ENCODE data around the gene PGM5.
"Not testable (repeated sequence)": the region's sequence is repeated elsewhere in the genome, so short reads cannot be mapped to it uniquely, and the experiment has no call there.

The PGM5 gene

DNA sequence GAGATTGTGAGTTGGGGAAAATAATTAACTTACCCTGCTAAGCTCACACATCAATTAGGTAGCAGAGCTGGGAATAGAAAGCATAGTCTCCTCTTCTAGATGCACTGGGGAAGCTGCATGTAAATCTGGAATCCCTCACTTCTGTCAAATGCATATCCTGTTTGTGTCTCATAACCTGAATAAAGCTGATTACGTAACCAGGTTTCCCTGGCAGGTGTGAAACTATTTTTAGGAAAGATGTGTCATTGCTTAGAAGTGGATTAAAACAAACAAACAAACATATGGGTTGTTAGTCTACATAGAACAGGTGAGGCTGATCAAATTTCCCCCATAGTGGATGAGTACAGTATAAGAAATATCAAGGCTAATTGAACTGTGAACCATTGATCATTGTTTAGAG, 27.5 kb downstream of the PGM5 start:
- not testable (repeated sequence) for DNase-seq

DNA sequence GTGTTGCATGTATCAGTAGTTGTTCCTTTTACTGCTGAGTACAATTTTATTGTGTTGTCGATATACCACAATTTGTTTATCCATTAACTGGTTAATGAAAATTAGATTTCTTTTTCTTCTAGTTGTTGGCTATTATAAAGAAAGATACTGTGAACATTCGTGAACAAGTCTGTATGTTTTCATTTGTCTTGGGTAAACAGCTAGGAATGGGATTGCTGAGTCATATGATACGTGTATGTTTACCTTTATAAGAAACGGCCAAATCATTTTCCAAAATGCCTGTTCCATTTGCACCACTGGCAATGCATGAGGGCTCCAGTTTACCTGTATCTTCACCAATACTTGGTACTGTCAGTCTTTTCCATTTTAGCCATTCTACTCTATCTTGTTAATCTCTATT, 33.1 kb downstream of the PGM5 start:
- DNase-seq, result not testable (repeated sequence)

DNA sequence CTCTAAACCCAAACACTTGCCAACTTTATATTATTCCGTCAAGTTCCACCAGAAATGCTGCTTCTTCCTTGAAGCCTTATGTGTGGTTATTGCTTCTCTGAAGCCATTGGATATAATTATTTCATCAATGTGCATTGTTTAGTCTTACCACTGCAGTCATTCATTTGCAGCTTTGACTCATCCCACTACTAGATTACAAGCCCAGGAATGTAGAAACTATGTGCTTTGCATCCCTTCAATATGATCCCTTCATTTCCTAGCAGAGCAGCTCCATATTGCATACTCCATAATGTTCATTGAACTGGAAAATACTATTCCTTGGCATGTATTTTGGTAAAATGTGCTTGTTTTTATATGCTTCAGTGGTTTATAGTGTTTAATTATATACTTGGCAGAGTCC, 34.3 kb downstream of the PGM5 start:
- not testable (repeated sequence) for DNase-seq

DNA sequence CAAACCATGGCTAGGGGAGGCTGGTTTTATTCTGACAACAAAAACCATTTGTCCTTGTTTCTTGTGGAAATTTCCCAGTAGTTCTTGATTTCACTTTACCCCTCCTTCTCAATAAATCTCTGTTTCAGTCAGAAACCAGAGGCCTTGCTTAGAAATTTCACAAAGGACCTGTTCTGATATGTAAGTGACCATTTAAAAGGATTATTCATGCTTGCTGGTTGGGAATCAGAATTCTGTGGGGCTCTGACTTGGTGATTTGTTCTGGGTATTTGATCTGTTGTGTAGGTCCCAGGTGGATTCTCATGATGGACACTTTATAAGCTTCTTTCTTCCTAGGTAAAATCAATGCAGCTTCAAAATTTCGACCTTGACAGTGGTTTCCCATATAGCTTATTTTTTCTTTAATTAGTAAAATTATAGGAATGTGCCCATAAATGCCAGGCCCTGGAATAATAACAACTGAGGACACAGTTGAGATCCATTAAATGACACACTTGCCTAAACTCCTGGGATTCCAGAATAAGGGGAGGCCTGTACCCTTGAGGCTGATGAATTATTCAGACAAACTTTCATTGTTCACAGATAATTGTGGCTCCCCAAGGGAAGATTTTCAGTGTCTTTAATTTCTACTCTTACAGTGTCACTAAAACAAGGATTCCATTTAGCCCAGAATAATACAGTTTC, 40.1 kb downstream of the PGM5 start:
- not testable (repeated sequence) for DNase-seq

DNA sequence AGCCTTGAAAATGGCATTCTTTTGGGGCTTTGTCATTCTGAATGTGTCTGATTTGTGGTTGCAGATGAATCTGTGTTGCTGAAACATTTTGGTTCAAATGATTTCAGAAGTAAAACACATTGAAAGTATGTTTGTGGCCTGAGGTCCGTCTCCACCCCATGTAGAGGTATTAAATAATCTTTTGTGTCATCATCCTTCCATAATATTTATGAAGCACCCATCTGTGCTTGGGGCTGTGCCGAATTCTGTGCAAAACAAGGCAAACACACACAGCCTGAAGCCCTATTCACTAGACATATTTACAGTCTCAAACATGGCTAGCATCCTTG, 40.6 kb downstream of the PGM5 start:
- DNase-seq, result not testable (repeated sequence)

DNA sequence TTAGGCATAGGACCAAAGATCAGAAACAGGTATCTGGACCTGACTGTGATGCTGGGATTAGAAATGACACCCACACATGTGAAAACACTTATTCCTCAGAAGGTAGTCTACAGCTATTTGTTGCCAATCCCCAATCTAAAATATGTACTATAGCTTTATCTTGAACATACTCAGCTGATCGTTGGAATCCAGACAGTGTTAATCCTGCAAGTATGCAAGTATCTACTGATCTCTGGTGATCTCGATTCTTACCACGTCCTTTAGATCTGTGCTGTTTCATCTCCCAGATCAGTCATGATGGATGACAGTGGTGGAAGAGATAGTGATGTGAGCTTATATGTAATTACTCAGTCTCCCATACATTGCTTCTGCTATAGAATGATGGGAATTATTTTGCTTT, 41.4 kb downstream of the PGM5 start:
- not testable (repeated sequence) for DNase-seq

DNA sequence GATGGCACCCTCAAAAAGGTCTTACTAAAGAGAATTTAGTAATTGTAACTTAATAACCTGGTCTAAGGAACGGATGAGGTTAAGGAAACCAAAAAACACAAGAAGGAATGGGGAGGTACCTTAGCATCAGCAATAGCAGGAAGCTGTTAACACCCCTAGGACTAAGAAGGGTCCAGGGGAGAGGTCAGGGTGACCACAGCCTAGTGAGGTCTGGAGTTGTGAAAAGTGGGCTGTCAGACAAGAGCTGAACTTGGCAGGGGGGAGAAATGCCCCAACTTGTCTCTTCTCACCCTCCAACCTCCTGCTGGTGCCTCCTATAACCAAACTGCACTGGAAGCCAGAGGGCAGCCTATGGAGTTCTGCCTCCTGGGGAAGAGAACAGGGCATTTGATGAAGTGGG, 41.9 kb downstream of the PGM5 start:
- DNase-seq, result not testable (repeated sequence)

DNA sequence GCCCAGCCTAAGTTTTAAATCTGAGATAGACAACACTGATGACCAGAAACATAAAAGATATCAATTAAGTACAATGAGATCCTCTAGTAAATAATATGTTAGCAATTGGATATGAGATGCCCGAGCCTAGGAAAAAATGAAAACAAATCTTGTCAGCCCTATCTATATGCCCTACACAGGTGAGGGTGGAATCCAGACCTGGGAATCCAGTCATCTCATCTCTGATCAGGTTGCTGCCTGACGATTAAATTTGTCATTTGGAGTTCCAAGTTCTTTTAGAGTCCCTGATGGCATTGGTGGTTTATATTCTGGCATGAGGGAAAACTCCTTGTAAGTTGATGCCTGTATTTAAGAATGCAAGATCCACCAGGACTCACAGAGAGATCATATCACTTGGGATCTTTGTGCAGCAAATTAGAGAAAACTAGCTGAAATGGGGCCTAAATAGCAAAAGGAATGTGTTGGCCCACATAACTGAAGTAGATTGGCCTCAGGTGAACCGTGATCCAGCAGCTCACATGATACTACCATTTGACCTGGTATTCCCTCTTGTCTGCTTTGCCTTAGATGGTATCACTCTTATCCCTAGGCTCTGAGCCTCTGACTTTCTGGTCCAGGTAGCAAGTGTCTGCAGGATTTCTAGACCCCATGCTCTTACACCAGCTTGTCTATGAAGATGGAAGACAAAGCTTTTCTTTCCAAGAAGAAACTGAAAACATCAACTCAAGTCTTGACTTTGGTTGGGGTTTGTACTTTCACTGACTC, 48.2 kb downstream of the PGM5 start:
- not testable (repeated sequence) for DNase-seq

DNA sequence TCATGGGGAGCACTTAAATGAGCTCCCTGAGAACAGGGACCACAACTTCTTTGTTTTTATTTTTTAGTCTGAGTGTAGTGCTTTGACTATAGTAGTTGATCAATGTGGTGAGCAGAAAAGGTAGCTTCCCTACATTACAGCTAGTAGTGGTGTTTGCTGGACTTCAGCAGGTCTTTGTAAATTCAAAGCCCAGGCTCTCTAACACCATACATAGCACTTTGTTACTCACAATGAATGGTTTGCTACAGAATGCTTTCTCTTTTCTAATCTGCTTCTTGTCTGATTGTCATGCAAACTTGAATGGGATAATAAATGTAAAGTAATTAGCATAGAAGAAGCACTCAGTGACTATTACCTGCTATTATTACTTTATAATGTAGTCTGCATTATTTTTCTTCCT, 55.5 kb downstream of the PGM5 start:
- DNase-seq, result not testable (repeated sequence)

DNA sequence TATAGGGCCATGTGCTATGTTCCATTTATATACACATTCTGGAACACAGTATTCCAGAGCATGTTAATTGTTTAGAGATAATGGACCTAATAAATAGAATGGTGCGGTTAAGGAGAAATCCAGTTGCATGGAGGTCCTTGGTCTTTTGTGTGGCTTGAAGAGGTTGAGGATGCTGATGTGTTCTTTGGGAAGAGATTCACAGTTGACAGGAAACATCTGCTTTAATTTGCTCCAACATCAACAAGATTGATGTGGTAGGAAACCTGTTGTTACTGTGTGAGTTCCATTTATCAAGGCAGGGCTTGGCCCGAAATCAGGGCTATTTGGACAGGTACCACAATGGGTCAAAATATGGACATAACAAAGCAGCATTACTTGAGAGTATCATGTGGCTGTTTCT, 56.3 kb downstream of the PGM5 start:
- DNase-seq, result not testable (repeated sequence)

DNA sequence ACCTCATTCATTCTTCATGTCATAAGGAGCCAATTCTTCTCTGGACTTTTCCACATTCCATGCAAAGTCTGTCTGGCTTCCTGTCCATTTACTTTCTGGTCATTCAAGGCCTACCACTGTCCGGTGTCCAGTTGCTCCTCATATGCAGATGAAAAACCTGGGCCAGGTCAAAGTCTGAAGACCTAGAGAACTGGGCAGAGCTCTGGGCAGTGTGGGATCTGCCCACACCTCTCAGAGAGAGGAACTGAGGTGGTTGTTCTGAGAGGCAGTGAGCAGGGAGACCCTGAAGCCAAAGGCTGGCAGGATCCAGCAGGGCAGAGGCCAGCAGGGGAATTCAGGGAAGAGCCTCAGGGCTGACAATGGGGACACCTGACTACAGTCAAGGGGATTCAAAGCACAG, 58.7 kb downstream of the PGM5 start:
- DNase-seq, result not testable (repeated sequence)

DNA sequence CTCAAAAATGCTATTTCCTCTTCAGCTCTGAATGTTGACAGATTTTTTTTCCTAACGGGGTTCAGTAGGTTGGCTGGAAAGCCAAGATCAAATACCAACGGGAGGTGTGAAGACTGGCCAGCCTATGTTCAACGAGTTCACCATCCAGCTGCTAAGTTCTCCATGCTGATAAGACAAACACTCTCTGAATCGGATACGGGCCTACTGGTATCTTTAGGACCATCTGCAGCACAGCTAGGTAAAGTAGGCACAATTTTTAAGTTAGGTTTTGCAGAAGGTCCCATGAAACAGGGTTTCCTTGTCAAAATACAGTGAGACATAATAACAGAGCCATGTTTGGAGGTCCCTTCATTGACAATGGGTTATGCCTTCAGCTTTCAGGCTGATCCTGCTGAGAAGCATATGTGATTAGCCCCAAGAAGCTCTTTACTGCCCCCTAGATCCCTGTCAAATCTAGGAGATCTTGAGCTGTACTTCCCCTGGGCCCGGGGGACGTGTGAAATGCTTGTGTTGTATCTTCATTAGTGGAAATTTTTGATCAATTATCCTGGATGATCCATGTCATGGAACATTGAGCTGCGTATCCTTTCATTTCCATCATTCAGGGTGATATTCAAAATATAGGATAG, 60.6 kb downstream of the PGM5 start:
- no peak for DNase-seq

DNA sequence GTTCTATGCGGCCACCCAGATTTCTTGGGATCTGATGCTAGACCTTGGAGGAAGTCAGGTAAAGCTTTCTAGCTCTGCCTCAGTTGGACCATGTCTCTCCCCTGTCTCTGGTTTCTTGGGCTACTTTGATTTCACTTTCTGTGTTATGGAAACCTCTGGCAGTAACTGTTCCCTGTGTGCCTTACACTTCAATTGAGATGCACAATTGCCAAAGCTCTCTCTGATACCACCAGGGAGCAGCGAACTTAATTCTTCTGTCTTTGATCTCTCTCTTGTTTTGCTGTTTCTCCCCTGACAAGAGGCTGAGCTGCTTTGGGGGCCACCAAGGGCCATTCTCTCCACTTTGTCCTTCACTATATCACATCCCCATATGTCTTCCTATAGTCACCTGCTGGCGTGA, 61.4 kb downstream of the PGM5 start:
- no peak for DNase-seq

DNA sequence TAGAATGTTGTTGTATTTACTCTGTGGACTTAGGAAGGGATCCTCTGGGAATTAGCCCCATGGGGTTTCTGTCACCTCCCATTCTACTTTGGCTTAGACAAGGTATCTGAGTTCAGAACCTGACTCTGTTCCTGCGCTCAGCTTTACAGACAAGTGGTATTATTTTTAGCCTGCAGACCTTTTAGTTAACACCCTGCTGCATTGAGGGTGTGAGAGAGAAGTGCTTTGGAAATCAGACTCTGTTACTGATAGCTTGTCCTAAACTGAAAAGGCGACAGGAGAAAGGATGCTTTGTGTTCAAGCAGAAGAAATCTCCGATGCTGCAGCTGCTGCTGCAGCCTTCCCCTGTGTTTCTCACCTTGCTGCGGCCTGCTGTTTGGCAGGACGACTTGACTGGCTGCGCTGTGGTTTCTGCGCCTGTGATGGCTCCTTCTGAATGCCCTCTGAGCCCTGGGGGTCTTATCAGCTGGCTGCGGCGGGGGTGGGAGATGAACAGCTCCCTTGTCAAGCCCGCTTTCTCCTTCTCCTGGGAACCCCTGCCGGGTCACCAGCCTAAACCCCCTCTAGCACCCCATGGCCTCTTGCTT, 61.9 kb downstream of the PGM5 start:
- DNase-seq, result no peak

DNA sequence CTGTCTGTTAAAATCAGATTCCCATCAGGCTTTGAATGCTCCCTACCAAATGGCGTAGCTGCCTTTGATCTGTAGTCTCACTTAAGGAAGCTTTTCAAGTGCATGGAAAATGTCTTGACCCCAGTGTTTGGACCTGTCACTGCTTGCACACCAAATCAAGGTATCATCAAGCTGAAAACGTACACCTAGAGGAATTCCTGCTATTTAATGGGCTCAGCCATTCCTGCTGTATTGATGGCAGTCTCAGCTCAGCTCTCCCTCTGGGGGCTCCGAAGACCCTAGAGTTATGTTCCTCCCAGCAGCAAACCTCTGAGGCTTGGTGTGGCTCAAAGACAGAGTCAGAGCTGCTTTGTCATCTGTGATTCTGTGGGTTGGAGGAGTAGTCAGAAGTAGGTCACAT, 63.5 kb downstream of the PGM5 start:
- DNase-seq, result no peak

DNA sequence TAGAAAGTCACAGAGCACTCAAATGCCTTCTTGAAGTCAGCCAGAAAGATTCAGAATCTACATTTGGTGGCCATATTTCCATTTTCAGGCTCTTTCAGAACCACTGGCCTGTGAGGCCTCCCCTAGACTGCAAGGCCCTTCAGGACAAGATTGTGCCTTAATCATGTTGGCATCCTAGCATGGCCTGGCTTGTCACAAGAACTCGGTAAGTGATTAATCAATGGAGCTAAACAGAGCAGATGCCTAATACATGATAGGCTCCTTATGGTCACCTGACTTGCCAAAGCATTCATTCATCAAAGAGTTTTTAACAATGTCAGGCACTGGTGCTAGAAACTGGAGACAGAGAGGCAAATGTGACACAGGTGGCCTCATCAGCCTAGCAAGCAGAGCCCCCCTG, 70.3 kb downstream of the PGM5 start:
- DNase-seq, result no peak

DNA sequence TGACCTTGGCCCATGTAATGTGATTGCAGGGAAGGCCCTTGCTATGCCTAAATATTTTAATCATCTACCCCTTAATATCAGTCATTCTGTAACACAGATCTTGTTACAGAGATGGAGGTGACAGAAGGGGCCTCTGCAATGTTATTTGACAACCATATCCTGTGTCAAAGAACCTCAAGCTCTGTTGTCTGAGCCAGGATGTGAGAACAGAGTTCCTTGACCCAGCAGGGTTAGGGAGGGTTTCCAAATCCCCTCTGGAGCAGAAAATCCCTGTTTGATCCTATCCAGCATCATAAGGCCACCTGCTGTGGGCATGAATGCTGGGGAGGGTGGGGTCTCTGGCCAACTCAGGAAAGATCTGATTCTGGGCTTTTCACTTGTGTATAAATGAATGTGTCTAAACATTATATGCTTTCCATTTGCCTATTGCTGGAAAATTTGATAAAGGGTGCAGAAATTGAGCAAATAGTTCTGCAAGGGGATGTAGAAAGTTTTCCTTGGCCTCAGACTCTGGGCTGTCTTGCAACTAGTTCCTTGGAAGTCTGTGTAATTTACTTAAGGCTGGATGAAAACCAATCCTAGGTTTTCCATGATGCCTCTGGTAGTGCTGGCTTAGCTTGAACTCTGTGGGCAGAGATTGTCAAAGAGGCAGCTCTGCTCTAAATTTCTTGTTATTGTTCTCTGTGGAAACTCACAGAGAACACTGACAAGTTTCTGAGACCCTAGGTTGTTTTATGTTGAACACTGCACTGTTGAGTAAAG, 71.0 kb downstream of the PGM5 start:
- DNase-seq, result no peak

DNA sequence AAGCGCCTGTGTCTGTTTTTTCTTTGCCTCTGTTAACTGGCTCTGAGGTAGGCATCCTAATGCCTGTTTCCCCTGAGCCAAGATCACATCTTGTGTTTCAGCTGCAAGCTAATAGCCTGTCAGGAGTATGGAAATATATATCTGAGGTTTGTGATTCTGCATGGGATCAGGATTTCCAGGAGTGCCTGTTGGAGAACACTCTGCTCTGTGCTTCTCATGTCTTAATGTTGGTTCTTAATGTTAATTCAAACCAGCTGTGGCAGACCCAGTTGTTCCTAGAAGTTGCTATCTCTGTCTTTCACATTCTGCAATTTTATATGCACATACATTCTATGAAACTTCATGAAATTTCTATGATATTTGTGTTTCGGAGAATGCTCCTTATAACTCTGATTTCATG, 72.1 kb downstream of the PGM5 start:
- DNase-seq, result no peak

DNA sequence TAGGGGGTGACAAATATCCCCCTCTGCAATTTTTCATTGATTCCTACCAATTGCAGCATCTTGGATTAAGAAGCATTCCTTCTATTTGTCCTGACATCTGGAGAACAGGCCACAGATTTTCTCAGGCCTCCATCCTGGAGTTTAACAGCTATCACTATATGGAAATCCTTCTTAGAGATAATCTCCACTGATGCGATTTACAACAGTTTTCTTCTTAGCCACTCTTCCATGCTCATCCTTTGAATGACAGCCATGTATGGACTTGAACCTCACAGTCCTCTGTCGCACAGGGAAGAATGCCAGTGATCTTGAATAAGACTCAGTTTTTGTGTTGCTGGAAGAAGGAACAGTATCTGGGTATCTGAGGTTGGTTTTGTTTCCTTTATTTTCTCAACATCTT, 73.2 kb downstream of the PGM5 start:
- DNase-seq, result no peak

DNA sequence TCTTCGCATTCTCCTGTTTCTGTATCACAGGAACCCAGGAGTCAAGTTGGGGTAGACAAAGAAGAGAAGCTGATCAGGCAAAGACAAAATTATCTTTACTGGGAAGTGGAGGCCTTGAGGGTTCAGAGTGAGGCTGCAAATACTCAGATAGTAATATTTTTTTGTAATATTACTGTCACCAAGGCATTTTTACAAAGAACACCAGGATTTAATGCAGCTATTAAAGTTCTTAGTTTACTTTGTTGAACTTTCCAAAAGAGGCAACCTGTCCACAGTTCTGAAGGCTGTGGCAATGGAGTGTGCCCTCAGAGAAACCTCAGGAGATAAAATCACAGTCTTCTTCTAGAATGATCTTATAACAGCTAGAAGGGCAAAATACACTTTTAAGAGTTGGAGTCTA, 74.9 kb downstream of the PGM5 start:
- DNase-seq, result no peak

DNA sequence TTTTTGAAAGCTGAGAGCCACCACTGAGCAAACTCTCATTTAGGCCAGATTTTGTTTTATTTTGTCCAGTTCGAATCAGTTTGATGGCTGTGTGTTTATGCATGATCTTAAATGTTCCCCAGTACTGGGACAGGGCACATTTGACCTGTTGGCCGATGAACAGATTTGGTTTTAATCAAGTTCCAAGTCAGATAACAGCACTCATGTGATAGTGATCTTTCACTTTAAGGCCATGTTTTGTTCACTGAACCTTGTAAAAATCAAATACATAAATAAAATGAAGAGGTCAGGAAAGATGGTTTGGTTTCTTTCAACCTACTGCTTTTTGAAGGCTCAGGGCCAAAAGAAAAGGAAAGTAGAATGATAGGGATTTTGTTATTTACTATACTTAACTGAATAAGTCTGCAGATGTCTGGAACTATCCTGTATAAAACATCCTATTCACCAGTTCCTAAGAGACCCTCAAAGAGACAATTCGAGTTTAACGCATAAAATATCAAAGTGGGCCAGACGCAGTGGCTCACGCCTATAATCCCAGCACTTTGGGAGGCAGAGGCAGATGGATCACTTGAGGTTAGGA, 77.2 kb downstream of the PGM5 start:
- no peak for DNase-seq

DNA sequence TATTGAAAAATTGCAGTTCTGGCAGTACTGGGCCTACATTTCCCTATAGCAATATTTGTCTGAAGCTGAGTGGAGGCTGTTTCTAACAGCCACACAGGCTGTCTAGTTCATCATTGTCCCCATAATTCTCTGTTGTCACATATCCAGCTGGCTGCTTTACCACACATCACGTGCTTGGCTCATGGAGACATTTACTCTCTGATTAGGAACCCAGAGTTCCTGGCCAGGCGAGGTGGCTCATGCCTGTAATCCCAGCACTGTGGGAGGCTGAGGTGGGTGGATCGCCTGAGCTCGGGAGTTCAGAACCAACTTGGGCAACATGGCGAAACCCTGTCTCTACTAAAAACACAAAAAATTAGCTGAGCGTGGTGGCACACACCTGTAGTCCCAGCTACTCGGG, 81.4 kb downstream of the PGM5 start:
- DNase-seq, result no peak

DNA sequence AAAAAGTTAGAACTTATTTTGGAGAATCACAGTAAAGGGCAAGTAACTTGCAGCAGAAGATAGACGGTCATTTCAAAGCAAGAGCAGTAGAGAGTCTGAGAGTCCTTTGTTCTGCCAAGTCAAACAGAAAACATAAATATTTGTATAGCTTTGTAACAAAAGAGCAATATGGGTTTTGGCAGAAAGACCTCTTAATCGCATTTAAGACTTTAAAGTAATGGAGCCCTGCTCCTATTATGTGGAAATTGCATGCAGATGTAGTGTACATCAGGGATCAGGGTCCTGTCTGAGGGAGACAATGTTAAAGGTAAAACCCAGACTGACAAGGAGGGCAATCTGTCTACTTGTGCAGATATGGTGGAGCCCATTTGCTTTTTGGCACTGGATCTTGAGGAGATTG, 87.2 kb downstream of the PGM5 start:
- DNase-seq, result no peak
